ENCODE data around the gene TEAD4. TPM values are rescaled to one million over a fixed set of nuclear protein-coding genes. Genes with fewer than 3 reads are reported as not detected.

The TEAD4 gene
- total RNA-seq, 1 experiment from 2014 or later, result 127 TPM

DNA sequence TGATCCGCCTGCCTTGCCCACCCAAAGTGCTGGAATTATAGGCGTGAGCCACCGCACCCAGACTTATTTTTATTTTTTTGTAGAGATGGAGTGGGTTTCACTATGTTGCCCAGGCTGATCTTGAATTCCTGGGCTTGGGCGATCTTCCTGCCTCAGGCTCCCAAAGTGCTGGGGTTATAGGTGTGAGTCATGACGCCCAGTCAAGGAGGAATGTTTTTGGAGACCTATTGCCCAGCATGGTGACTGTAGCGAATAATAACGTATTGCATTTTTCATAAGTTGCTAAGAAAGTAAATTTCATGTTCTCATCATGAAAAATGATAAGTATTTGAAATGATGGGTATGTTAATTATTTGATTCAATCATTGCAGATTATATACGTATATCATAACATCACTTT, 46.5 kb downstream of the TEAD4 start:
- H2BK20ac ChIP-seq (ENCODE audit: low read depth, low read length, poor library complexity, severe bottlenecking), result no peak overlapping the region
- H3K79me1 ChIP-seq (ENCODE audit: insufficient read depth, low read depth, low read length, poor library complexity, severe bottlenecking), result peaks cover 5% of the 10 kb centered on the region
- no peaks in the 10 kb centered on the region for H3K27me3 ChIP-seq (ENCODE audit: insufficient read depth, low read length)
- Mint-ChIP-seq H3K36me3 (ENCODE audit: insufficient read depth in 1 of 3, low read depth in 3 of 3) (peaks cover 9 to 63% (median 24%) of the 10 kb centered on the region in 3 experiments; a peak in 6 of 7 replicates), H3K9me3 (no peaks in the 10 kb centered on the region), H3K27me3 (ENCODE audit: low read depth) (no peaks in the 10 kb centered on the region; the same call in 1 of the 2 replicates), H3K4me3 (no peak overlapping the region), H3K4me1 (peaks cover 13 to 15% of the 10 kb centered on the region in 2 experiments), H3K27ac (no peak overlapping the region)
- no peak overlapping the region for H3K56ac ChIP-seq (ENCODE audit: insufficient read length, low read depth, low read length)
- H3K18ac ChIP-seq (ENCODE audit: insufficient read length, low read depth, low read length), result no peak overlapping the region
- no CpG with 5 or more reads among the region's 8 CpGs for WGBS (ENCODE audit: extremely low coverage, insufficient read length, low lambda C conversion rate)
- no peak overlapping the region for H2BK12ac ChIP-seq (ENCODE audit: insufficient read length, low read depth, low read length)
- no peak overlapping the region for H3K14ac ChIP-seq (ENCODE audit: insufficient read depth, low read length)
- no peaks in the 10 kb centered on the region for H3K23me2 ChIP-seq (ENCODE audit: insufficient read length, low read depth, low read length, poor library complexity, severe bottlenecking)
- H2BK5ac ChIP-seq (ENCODE audit: insufficient read length, low read length), result no peak overlapping the region
- H3K23ac ChIP-seq (ENCODE audit: insufficient read length, low read depth, low read length), result no peak overlapping the region
- H3K9me3 ChIP-seq (ENCODE audit: control insufficient read depth, low read depth, low read length), result no peaks in the 10 kb centered on the region
- no peaks in the 10 kb centered on the region for H3K4me1 ChIP-seq (ENCODE audit: insufficient read depth, low read length)
- no peak overlapping the region for H4K5ac ChIP-seq (ENCODE audit: insufficient read length, low read depth, low read length)
- H3K79me2 ChIP-seq (ENCODE audit: insufficient read depth, low read length), result no peaks in the 10 kb centered on the region; the same call in 1 of the 2 replicates
- no peak overlapping the region for H2BK15ac ChIP-seq (ENCODE audit: low read depth, low read length)
- H2AFZ ChIP-seq (ENCODE audit: low read length), result no peak overlapping the region
- H3K4me2 ChIP-seq (ENCODE audit: insufficient read depth, insufficient read length, low read length), result no peak overlapping the region
- H3K27ac ChIP-seq (ENCODE audit: insufficient read length, low read depth, low read length), result no peak overlapping the region
- H2BK120ac ChIP-seq (ENCODE audit: low read depth, low read length, poor library complexity, severe bottlenecking), result no peak overlapping the region
- TF ChIP-seq CTCF (conservative IDR thresholded peaks at IDR 0.05), result no peak
- no peaks in the 10 kb centered on the region for H4K20me1 ChIP-seq (ENCODE audit: control insufficient read depth, insufficient read depth, insufficient read length)
- no peak overlapping the region for H3K9ac ChIP-seq (ENCODE audit: extremely low read depth, insufficient read length, low read length)
- no peak overlapping the region for H3K4ac ChIP-seq (ENCODE audit: low read depth, low read length)
- no peak overlapping the region for H2AK5ac ChIP-seq (ENCODE audit: insufficient read length, low read length)
- no peak overlapping the region for H4K91ac ChIP-seq (ENCODE audit: insufficient read length, low read depth, low read length)
- H4K8ac ChIP-seq (replicated peaks; ENCODE audit: insufficient read length, low read depth, low read length), result no peak overlapping the region
- DNase-seq, result no peak
- no peak overlapping the region for H3T11ph ChIP-seq (ENCODE audit: low read length)
